GM18951 (cell line): ENCODE data around the gene MIA.
"Not testable (repeated sequence)": the region's sequence is repeated elsewhere in the genome, so short reads cannot be mapped to it uniquely, and the experiment has no call there.

Experiments used
- POLR2A ChIP-seq: IDR thresholded peaks from 4 replicates; pipeline ENCODE4 v1.6.1; 2011; ENCODE audit warnings: mild to moderate bottlenecking; ENCODE audit not compliant: insufficient read length, insufficient read depth; ENCODE audit errors: extremely low read depth
- in situ Hi-C: fragments of 300-500 bp; cut with MboI; formaldehyde crosslinking; loops from one replicate; pipeline ENCODE4 v1.12.0; 2022; ENCODE audit warnings: low sequenced_read_pairs, mixed read lengths, inconsistent platforms; ENCODE audit not compliant: unreplicated experiment

Gene MIA

DNA sequence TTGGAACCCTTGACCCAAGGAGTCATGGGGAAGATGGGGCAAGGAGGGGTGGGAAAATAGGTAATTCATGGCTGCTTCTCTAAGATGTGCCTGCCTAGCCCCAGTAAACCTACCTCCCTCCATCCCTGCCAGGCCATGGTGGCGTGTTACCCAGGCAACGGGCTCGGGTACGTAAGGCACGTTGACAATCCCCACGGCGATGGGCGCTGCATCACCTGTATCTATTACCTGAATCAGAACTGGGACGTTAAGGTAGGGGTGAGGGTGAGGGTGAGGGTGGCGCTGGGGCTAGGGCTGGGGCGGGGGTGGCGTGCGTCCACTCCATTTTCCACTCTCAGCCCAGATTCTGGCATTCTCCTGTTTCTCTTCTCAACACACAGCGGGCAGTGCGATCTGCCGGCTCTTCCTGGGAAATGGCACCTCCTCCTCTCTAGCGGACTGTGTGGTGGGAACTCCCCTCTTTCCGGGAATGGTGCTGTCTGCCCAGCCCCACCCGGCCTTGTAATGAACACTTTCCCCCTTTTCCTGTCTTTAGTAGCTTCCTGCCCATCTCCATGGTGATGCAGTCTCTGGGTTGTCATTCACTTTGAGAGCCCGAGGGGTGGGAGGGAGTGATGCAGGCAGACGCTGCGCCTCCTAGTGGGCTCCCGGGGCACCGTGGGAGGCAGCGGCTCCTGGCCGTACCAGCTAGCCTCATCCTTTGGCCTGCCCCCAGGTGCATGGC, 31.3 kb downstream of the MIA start:
- TF ChIP-seq POLR2A, result no peak
- in situ Hi-C loops, result no loop called here

DNA sequence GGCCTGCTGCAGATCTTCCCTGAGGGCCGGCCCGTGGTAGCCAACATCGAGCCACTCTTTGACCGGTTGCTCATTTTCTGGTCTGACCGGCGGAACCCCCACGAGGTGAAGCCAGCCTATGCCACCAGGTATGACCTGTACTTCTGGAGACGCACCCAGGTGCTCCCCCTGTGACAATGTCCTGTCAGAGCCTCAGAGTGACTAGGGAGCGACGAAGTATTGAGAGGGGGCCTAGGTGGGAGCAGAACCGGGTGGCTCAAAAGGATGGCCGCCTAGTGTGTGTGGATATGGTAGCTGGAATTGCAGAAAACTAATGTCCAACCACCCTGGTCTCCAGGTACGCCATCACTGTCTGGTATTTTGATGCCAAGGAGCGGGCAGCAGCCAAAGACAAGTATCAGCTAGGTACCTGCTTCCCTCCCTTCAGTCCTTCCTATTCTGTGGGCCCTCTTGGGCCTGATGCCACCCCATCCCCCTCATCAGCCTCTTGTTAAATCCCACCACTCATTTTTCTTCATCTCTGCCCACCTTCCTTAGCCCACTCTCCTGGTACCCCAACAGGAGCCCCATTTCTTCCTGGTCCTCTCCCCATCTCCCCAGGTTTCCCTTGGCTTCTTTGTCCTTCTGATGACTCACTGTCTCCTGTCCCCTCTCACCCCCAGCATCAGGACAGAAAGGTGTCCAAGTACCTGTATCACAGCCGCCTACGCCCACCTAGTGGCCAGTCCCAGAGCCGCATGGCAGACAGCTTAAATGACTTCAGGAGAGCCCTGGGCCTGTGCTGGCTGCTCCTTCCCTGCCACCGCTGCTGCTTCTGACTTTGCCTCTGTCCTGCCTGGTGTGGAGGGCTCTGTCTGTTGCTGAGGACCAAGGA, 32.1 kb downstream of the MIA start:
- TF ChIP-seq POLR2A, result no peak
- in situ Hi-C loops, result no loop called here

- in situ Hi-C loops, result no loop called here
- TF ChIP-seq POLR2A, result no peak
Measured at GRCh38 chr19:40808021-40808325, 32.7 kb downstream of the MIA start.

- no peak for TF ChIP-seq POLR2A
- in situ Hi-C loops, result no loop called here
Measured at GRCh38 chr19:40808497-40808896, 33.2 kb downstream of the MIA start.

GRCh38 chr19:40809358-40810086, 34.2 kb downstream of the MIA start:
- TF ChIP-seq POLR2A, result no peak
- in situ Hi-C loops, result no loop called here

DNA sequence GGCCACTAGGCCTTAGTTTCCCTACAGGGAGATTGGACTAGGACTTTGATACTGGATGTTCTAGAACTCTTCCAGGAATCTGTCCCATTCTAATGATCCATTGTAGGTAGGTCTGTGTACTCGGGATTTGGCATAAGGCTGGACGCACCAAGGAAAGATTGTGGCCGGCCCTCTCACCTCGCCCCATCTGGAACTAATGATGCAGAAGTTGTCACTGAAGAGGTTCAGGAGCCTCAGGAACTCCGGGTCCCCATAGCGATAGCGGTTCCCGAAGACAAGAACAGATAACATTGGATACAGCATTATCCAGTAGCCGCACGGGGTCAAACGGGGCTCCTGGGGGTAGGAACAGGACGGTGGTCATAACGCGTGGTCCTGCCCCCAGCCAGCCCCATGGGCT, 34.8 kb downstream of the MIA start:
- no peak for TF ChIP-seq POLR2A
- in situ Hi-C loops, result no loop called here

- in situ Hi-C loops, result not testable (repeated sequence)
Measured at GRCh38 chr19:40810649-40811408, 35.5 kb downstream of the MIA start.

DNA sequence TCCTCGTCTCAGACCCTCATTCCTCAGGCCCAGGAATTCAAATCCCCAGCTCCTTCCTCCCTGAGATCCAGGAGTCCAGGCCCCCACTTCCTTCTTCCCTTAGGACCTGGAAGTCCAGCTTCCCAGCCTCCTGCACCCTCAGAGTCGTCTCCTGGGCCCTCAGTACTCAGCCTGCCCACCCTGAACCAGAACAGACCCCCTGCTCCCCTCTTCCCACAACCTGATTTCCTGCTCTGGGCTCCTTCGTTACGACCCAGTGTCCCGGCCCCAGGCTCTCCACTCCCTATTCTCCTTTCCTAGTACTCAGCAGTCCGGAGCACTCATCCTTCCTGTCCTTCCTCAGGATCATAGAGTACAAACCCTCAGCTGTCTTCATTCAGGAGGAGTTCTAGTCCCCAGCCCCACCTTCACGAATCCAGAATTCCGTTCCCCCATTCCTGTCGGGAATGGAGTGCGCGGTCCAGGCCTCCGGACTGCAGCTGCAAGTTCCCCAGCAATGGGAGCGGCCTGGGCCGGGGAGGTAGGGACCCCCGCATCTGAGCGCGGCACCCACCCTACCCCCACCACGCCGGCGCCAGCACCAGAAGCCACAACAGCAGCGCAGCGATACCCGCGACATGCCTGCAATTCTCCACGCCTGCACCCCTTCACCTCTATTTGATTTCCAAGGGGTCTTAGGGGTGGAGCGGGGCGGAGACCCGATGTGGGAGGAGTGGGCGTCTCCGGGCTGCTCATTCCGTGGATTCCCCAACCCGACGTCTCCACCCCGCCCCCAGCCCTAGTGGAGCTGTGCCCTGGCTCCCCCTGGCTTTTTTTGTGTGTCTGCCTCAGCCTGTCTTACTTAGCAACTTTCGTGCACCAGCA, 36.4 kb downstream of the MIA start:
- in situ Hi-C loops, result no loop called here
- TF ChIP-seq POLR2A, result no peak

DNA sequence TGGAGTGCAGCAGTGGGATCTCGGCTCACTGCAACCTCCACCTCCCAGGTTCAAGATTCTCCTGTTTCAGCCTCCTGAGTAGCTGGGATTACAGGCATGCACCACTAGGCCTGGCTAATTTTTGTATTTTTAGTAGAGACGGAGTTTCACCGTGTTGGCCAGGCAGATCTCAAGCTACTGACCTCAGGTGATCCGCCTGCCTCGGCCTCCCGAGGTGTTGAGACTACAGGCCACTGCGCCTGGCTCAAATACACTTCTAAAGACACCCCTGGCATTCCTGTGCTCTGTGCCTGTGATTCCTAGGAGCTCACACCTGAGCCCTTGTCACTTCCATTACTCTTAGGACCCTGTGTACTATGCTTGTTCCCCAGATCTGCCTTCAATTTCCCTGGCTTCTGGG, 37.2 kb downstream of the MIA start:
- in situ Hi-C loops, result not testable (repeated sequence)

DNA sequence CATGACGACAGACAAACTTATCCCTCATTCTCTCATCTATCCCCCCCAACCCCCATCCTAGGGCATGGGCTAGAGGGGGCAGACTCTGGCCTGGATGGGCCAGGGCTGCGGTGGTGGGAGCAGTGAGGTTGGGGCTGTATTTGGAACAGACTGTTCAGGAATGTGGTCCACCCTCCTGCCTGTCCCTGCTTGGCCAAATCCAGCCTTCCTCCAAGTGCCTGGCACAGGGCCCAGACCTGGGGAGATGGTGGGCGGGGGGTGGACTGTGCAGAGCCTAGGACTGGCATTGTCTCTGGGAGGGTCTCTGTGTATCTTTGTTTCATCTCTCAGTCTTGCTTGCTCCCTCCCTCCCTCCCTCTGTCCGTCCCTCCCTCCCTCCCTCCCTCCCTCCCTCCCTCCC, 37.9 kb downstream of the MIA start:
- in situ Hi-C loops, result no loop called here
- TF ChIP-seq POLR2A, result no peak

DNA sequence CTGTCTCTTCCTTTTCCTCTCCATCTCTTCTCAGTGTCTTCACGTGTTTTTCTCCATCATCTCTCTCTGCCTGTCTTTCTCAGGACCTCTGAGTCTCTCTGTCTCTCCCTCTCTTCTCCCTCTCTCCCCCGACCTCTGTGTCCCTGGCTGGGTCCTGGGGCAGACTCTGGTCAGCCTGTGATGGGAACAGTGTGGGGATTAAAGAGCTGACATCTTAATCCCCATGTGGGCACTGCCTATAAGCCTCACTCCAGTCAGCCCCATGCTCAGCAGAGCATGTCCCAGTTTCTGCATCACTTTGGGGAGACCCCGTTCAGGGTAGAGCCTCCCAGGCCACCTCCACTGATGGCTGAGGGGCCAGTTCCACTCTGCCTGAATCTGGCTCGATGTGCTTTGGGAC, 39.9 kb downstream of the MIA start:
- in situ Hi-C loops, result loop anchor here (5.0 kb wide), 1 partner anchor 143 kb away; no protein-coding TSS in a partner anchor
- no peak for TF ChIP-seq POLR2A

- in situ Hi-C loops, result loop anchor here (5.0 kb wide), 1 partner anchor 146 kb away; no protein-coding TSS in a partner anchor
Measured at GRCh38 chr19:40818480-40819399, 43.4 kb downstream of the MIA start.

GRCh38 chr19:40819479-40820234, 44.3 kb downstream of the MIA start:
- in situ Hi-C loops, result loop anchor here (5.0 to 10.0 kb wide), 2 partner anchors 147 to 165 kb away; no protein-coding TSS in a partner anchor
